NCI-H774 (cell line): Measurements from ENCODE around the gene SULT1A2.
"Not testable (repeated sequence)": the region's sequence is repeated elsewhere in the genome, so short reads cannot be mapped to it uniquely, and the experiment has no call there.

Experiments
- DNase-seq: peaks from one replicate; lab custom pipeline; 2025; lab: John Stamatoyannopoulos, UW

The SULT1A2 gene

DNA sequence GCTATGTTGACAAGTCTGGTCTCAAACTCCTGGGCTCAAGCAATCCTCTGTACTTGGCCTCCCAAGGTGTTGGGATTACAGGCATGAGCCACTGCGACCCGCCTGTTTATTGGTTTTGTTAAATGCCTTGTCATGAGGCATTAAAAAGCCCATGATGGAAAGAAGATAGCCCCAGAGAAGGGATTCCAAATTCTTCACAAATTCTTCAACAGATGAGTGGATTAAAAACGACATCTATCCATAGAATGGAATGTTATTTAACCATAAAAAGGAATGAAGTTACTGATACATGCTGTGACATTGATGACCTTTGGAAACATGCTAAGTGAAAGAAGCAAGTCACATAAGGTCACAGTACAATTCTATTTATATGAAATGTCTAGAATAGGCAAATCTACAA, 38.4 kb downstream of the SULT1A2 start:
- DNase-seq, result no peak

DNA sequence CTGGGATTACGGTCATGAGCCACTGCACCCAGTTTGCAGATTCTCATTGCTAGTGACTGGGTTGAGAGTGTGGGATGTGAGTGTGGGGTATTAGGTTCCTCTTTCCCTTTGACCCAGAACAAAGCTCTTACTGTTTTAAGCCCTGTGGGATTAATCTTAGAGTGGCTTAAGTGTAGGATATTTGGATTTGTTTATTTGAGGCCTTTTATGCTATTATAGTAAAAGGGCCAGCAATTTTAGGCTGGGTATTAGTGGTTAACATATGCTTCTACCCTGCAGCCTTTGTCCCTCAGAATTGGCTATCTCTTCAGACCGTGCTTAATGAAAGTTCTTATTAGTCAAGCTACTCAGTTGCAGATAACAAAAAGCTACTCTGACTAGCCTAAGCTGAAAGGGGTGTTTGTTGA, 39.9 kb downstream of the SULT1A2 start:
- no peak for DNase-seq

DNA sequence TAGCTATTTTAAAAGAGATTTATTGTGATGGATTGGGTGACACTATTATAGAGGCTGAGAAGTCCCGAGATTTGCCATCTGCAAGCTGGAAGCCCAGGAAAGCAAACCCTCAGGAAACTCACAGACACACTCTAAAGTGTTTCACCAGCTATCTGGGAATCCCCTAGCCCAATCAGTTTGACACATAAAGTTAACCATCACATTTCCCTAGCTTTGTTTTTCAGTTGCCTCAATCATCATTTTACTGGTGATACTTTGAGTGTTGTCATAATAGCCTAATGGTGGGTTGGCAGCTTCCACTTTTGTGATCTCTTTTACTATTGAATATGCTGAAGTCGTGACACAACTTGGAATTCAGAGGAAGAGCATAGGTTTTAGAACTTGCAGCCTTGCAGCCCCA, 41.3 kb downstream of the SULT1A2 start:
- no peak for DNase-seq

DNA sequence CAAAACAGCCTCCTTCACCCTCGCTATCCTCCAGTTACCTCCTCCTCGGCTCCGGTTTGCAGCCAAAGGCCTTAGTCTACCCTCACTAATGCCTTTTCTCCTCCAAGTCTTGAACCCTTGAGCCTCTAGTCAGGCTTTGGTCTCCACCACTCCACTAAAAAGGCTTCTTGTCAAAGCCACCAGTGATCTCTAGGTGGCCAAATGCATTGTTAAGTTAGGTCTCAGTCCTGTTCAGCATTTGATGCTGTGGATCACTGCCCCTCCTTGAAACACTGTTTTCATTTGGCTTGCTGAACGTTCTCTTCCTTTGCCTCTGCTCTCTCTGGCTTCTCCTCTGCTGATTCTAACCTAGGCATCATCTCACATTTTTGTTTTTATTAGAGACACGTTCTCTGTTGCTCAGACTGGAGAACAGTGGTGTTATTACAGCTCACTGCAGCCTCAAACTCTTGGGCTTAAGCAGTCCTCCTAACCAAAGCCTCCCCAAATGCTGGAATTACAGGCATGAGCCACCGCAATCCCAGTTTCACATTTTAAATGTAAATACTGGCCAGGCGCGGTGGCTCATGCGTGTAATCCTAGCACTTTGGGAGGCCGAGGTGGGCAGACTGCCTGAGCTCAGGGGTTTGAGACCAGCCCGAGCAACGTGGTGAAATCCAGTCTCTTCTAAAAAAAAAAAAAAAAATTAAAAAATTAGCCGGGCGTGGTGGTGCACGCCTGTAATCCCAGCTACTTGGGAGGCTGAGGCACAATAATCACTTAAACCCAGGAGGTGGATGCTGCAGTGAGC, 42.0 kb downstream of the SULT1A2 start:
- no peak for DNase-seq

DNA sequence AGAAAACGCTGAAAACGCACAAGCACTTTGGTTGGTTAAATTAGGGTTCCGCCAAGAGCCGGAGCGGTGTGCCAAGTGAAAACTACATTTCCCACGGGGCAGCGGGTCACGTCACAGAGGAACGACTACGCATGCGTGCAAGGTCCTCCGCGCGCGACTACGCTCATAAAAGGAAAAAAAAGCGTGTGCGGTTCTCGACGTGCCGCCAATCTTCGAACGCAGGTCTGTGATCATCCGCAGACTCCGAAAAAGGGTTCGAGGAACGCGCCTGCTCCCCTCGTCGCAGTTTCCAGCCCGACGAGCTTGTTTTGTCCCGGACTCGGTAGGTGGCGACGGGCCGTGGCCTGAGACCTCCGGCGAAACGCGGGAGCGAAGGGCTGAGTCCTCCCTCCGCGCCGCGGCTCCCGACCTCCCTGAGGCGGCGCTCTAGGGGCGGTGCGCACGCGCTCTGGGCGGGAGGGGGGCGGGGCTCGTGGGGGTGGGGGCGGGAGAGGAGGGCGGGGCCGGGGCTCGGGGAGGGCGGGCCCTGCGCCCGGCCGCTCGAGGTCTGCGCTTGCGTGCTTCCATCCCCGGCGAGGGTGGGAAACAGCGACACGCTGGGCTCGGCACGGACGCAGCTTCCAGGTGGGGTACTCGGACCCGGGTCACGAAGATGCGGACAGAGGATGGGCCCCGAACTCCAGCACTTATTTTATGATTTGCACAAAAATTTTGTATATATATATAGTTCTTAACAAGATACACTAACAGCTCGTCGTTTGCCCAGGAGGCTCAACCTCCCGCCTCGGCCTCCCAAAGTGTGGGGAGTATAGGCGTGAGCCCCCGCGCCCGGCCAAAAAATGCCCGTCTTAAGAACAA, 42.8 kb downstream of the SULT1A2 start, which contains the start of gene SGF29:
SGF29 (plus strand) TSS at position 145 of the 858 bp plus-strand sequence. CDS start 27,150 bp downstream, outside the sequence.
- DNase-seq, result peak; percentile 86

DNA sequence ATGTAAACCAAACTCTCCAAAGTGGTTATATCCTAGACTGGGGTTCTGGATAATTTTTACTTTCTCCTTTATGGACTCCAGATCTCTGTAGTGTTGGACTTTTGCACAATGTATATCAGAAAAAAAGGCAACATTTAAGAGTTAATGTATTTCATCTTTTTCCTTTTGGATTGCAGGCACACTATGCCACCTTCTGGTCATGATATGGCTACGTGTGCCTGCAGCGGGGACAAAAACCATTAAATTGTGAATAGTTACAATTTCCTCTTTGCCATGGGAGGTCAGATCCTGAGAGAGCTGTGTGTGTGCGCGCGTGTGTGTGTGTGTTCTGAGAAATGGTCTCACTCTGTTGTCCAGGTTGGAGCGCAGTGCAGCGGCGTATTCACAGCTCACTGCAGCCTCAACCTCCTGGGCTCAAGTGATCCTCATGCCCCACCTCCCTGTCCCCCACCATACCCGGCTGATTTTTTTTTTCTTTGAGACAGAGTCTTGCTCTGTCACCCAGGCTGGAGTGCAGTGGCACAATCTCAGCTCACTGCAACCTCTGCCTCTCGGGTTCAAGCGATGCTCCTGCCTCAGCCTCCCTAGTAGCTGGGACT, 47.5 kb downstream of the SULT1A2 start:
- DNase-seq, result no peak

DNA sequence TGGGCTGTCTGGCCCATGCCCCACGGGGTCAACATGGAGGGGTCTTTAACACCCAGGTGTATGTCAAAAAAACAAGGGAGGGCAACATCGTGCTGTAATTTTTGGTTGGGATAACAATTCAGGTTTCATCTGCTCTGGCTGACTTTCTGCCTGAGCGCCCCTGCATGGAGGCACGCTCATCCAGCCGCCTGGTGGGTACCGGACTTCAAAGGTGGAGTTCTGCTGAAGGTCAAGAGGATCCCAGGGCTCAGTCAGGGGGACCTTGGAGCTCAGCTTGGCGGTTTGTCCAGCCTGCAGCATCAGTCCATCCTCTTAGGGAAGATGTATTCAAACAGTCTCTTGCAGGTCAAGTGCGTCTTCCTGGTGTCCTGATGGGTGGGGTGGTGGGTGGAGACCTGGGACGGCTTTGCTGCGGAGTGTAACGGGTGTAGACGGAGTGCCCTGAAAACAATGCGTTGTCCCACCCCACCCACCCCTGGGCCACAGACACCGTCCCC, 48.5 kb downstream of the SULT1A2 start:
- no peak for DNase-seq

DNA sequence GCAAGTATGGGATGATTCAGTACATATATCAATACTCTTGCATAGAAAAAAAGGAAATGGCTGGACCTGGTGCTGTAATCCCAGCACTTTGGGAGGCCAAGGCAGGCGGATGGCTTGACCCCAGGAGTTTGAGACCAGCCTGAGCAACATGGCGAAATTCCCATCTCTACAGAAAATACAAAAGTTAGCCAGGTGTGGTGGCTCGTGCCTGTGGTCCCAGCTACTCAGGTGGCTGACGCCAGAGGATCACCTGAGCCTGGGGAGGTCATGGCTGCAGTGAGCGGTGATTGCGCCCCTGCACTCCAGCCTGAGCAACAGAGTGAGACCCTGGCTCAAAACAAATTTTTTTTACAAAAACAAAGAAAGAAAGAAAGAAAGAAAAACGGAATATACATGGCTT, 50.2 kb downstream of the SULT1A2 start:
- no peak for DNase-seq

DNA sequence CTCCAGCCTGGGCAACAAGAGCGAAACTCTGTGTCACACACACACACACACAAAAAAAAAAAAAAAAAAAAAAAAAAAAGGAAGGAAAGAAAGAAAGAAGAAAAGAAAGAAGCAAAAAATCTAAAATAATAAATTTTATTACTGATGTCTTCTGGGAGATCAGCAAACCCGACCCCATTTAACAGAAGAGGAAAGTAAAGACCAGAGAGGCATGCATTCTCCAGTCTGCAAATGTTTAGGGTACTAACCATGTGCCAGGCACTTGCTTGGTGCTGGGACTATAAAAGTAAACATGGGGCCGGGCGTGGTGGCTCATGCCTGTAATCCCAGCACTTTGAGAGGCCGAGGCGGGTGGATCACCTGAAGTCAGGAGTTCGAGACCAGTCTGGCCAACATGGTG, 50.9 kb downstream of the SULT1A2 start:
- not testable (repeated sequence) for DNase-seq

DNA sequence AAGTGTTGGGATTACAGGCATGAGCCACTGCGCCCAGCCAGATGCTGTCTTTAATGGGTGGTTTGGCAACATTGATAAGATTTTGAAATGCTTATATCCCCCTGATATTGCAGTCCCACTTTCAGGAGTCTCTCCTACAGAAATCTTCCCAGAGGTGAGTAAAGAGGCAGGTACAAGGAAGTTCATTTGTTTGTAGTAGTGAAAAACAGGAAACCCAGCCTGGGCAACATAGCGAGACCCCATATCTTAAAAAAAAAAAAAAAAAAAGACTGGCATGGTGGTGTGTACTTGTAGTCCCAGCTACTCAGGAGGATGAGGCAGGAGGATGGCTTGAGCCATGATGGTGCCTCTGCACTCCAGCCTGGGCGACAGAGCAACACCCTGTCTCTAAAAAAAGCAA, 51.9 kb downstream of the SULT1A2 start:
- DNase-seq, result no peak

DNA sequence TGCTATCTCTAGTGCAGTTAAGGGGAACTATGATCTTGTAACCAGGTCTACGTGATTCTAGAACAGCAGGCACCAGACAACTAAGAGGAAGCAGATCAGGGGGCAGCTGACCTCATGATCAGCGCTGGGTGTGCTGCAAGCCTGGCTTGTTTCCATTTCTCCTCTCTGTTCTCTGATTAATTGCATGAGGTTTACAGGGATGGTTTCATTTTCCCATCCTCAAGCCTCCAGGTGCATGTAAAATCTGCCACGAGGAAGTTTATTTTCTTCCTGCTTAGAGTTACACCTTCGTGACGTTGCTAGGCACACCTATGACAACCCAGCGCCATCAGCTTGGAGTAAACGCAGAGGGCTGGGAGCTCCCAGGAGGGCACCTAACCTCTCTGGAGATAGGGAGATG, 53.8 kb downstream of the SULT1A2 start:
- DNase-seq, result peak; percentile 74

DNA sequence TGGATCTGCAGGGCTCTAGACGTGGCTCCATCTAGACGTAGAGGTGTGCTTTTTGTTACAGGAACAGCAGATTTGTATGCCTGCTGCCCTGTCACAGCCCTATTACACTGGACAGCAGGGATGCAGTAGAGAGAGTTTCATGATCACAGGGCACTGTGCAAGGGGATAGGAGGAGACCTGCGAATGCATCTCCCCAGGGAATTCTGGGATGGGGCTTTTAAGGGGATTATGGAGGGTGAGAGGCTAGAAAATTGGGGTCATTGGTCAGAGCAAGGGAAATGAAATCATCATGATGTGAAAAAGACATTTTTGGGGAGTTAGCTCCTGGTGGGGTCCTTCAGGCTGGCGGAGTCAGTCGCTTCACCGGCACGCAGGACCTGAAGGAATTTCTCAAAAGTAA, 54.2 kb downstream of the SULT1A2 start:
- DNase-seq, result no peak
